Measurements from ENCODE around the gene MTX1.
"Not testable (repeated sequence)": the region's sequence is repeated elsewhere in the genome, so short reads cannot be mapped to it uniquely, and the experiment has no call there.

The MTX1 gene

GRCh38 chr1:155187456-155187891 is 21.0 kb upstream of the MTX1 start:
- DNase-seq (ENCODE audit: extremely low read depth, low read depth), result no peak
- TF ChIP-seq CTCF (IDR thresholded peaks at IDR 0.05; ENCODE audit: low read depth, low read length), result no peak

- DNase-seq (ENCODE audit: extremely low read depth, low read depth), result no peak
- no peak for TF ChIP-seq CTCF (IDR thresholded peaks at IDR 0.05; ENCODE audit: low read depth, low read length)
Observed at GRCh38 chr1:155188268-155188667, 20.2 kb upstream of the MTX1 start.

- not testable (repeated sequence) for DNase-seq (ENCODE audit: extremely low read depth, low read depth)
Observed at GRCh38 chr1:155189926-155190325, 18.6 kb upstream of the MTX1 start.

- no peak for DNase-seq (ENCODE audit: extremely low read depth, low read depth)
- TF ChIP-seq CTCF (IDR thresholded peaks at IDR 0.05; ENCODE audit: low read depth, low read length), result no peak
Observed at GRCh38 chr1:155191904-155192303, 16.6 kb upstream of the MTX1 start.

GRCh38 chr1:155192346-155193274 is 15.9 kb upstream of the MTX1 start:
- DNase-seq (ENCODE audit: extremely low read depth, low read depth), result no peak
- no peak for TF ChIP-seq CTCF (IDR thresholded peaks at IDR 0.05; ENCODE audit: low read depth, low read length)

GRCh38 chr1:155193275-155193990 is 15.1 kb upstream of the MTX1 start:
- peak; percentile 92 for TF ChIP-seq CTCF (IDR thresholded peaks at IDR 0.05; ENCODE audit: low read depth, low read length)
- peak; percentile 92 for DNase-seq (ENCODE audit: extremely low read depth, low read depth)

- DNase-seq (ENCODE audit: extremely low read depth, low read depth), result not testable (repeated sequence)
Observed at GRCh38 chr1:155193991-155194240, 14.6 kb upstream of the MTX1 start.

GRCh38 chr1:155195201-155196102 is 13.0 kb upstream of the MTX1 start:
- DNase-seq (ENCODE audit: extremely low read depth, low read depth), result no peak
- TF ChIP-seq CTCF (IDR thresholded peaks at IDR 0.05; ENCODE audit: low read depth, low read length), result no peak

All from AG09319 (cell line).